GM20000 (cell line): ENCODE measurements around the gene TRIP12.

ENCODE experiments used
- DNase-seq: peaks from one replicate; pipeline ENCODE4 v3.0.0; 2012; ENCODE audit warnings: low spot score
- TF ChIP-seq, protein P1 (sequence below): IDR thresholded peaks from 2 replicates; pipeline ENCODE4 v1.5.1; 2012; ENCODE audit warnings: mild to moderate bottlenecking, control low read depth; ENCODE audit errors: extremely low read depth, missing control alignments

Gene TRIP12

DNA sequence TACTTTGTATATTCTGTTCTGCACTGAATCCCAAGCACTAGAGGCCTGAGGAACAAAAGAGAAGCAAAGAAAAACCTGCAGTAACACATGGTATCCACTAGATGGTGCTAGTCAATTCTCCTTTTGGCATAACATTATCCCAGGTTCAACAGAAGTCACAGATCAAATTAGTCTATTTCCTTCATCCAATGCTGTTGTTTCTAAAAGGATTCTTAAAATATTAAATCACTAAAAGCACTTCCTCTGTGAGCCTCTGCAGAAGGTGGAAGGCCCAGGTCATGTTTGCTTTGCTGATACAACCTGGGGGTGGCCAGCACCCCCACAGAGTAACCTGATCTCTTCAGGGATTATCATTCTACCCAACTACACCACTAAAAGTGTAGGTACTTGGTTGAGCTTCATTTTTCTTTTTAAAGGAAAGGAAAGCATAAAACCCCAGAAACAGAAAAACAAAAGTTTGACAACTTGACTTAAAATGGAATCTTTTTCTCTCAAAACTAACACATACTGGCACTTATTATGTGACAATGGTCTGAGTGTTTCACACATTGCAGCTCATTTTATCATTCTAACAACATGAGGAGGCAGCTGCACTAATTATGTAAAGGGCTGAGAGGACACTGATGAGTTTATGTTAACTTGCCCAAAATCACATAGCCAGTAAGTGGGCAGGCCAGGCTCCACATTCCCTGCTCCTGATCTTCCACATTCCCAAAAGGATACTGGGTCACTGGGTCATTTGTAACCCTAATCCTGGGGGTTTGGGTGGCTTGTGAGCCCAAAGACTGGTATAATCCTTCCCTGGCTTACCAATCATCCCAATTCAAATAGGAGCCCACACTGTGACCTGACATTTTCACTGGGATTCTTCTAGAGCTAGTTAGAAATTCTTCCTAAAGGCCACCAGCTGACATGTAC lies 140.7 kb downstream of the TRIP12 start:
- peak; percentile 50 for DNase-seq
- TF ChIP-seq, protein P1, sequence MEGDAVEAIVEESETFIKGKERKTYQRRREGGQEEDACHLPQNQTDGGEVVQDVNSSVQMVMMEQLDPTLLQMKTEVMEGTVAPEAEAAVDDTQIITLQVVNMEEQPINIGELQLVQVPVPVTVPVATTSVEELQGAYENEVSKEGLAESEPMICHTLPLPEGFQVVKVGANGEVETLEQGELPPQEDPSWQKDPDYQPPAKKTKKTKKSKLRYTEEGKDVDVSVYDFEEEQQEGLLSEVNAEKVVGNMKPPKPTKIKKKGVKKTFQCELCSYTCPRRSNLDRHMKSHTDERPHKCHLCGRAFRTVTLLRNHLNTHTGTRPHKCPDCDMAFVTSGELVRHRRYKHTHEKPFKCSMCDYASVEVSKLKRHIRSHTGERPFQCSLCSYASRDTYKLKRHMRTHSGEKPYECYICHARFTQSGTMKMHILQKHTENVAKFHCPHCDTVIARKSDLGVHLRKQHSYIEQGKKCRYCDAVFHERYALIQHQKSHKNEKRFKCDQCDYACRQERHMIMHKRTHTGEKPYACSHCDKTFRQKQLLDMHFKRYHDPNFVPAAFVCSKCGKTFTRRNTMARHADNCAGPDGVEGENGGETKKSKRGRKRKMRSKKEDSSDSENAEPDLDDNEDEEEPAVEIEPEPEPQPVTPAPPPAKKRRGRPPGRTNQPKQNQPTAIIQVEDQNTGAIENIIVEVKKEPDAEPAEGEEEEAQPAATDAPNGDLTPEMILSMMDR: peak; percentile 73

DNA sequence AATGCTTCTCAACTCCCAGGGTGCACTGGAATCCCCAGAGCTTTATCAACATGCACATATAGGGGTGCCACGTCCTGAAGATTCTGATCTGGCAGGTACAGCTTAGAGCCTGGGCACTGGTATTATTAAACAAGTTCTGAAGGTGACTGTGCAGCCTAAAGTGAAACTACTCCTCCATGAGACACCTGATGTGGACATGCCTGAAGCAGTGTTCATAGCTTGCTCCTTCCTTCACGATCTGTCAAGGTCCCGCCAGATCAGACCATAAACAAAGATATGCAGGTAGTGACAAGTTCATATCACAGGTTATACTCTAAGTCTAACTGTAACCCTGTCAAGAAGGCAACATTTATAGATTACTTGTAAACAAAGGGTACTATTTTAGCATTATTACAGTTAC lies 142.2 kb downstream of the TRIP12 start:
- TF ChIP-seq, protein P1: no peak

DNA sequence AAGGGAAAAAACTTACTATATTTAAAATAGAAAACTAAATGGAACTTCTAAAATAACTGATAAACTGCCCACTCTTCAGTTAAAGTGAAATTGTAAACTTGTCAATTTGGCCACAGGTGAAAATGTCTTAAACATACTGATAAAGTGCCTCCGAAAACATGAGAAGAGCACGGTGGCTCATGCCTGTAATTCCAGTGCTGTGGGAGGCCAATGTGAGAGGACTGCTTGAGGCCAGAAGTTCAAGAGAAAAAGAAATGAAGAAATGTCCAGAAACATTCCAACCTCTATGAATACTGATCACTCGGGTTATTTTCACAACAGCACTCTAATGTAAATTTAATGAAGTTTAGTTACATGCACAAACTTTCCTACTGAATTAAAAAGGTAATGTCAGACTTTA lies 144.1 kb downstream of the TRIP12 start:
- no peak for DNase-seq
- TF ChIP-seq, protein P1: no peak

More for the DNA sequence above, 142.2 kb downstream of the TRIP12 start:
- no peak for DNase-seq

DNA sequence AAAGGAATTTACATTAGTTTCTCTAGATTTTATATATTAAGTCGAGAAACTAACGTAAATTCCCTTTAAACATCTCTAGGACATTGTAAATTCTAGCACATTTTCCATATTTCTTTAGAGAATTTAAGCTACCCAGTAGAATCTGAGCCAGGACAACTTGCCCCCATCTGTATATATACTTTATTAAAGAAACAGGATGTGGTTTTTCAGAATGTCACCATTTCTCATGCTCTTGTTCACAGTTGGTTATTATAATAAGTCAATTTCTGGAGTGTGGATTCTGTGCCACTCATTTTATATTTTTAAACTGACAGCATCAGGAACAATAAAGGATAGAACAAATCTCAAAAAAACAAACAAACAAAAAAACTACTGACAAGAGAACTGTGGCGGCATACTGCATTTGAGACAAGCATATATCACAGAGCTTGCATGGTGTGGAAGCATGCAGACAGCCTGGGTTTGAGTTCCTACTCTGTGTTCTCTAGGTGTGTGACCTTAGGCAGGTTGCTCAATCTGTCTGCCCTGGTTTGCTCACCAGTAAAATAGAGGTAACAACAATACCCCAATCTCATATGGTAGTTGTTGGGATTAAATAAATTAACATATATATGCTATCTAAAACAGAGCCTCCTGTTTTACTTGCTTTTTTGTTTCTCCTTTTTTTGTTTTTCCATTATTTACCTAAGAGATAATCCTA lies 146.0 kb downstream of the TRIP12 start:
- TF ChIP-seq, protein P1: no peak
- no peak for DNase-seq

DNA sequence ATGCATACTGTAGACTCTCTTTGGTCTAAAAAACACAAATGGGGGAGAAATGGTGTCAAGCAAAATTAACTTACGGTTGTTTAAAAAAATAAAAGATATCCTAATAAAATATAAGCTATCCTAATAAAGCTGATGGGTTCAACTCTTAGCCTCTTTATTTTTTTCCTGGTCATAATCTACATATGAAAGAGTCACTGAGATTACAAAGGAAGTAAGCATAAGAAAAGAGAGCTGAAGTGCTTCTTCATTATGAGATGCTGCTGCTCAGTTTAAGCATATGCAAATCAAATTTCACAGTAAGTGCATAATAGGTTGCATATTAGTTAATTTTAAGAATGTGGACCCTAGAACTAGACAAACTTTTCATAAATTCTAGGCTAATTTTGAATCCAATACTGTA lies 147.6 kb downstream of the TRIP12 start:
- TF ChIP-seq, protein P1: no peak
- DNase-seq: no peak

DNA sequence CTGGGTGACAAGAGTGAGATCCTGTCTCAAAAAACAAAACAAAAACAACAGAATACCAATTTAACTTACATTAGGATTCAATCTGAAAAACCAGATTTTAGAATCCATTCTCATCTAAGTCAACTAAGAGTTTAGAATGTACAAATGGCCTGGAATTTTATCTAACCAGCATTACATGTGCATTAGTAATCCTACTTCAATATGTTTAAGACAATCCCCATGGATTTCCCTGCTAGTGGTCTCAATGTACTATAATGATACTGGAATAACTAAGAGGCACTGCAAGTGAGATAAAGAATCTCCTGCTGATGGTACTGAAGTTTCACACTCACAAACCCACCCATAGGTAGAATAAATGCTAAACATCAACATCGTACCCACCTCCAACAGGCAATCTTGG lies 153.6 kb downstream of the TRIP12 start:
- DNase-seq: no peak
- TF ChIP-seq, protein P1: no peak

DNA sequence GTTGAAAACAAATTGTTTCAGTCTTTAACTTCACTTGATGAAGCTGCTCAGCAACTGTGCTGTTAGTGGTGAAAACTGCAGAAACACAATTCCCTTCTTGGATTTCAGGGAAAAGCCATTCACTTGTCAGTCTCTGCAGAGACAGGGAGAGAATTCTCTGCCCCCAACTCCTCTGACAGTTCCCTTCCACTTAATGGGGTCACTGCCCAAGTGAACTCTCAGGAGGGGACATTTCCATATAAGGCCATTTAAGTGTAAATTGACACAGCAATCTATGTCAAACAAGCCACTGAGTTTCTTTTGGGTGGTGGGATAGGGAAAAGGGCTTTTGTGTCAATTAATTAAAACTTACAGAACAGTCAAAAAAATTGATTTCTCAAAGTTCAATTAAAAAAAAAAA lies 156.1 kb downstream of the TRIP12 start:
- DNase-seq: no peak
- TF ChIP-seq, protein P1: no peak
